Bronchial epithelial cell (primary cell): ENCODE results near the gene PTPRC. TPM values are rescaled to one million over a fixed set of nuclear protein-coding genes. Genes with fewer than 3 reads are reported as not detected.
"Not testable (repeated sequence)": the region's sequence is repeated elsewhere in the genome, so short reads cannot be mapped to it uniquely, and the experiment has no call there.

ENCODE experiments used
- DNase-seq: peaks from one replicate; pipeline ENCODE4 v3.0.0-alpha.2; 2010; ENCODE audit warnings: low read depth
- FAIRE-seq: peaks from 2 replicates; lab custom pipeline; 2011; peaks lifted over from hg19 to GRCh38; lab: Jason Lieb, UNC
- H3K27me3 ChIP-seq: 2 replicates; pipeline ENCODE4 v1.5.1; 2011; ENCODE audit warnings: low read length; ENCODE audit not compliant: control insufficient read depth, insufficient read depth
- H3K36me3 ChIP-seq: 2 replicates; pipeline ENCODE4 v1.5.1; 2011; ENCODE audit warnings: low read length; ENCODE audit not compliant: control insufficient read depth, insufficient read depth
- H3K4me3 ChIP-seq: 2 replicates; pipeline ENCODE4 v1.5.1; 2011; ENCODE audit warnings: mild to moderate bottlenecking, low read depth, low read length, control low read depth
- total RNA-seq: library from RNA; depleted of rRNA; stranded (reverse); fragments of >200 nt; gene quantifications from 2 replicates; pipeline ENCODE4 v1.2.1, GENCODE V29; 2014
- TF ChIP-seq, protein P1 (sequence below): IDR thresholded peaks from 2 replicates; pipeline ENCODE4 v1.5.1; 2011; ENCODE audit warnings: mild to moderate bottlenecking, moderate library complexity, low read length, control low read depth, inconsistent platforms; ENCODE audit not compliant: insufficient read depth, severe bottlenecking

The PTPRC gene
- total RNA-seq, 1 donor from 2014 or later, result not detected

DNA sequence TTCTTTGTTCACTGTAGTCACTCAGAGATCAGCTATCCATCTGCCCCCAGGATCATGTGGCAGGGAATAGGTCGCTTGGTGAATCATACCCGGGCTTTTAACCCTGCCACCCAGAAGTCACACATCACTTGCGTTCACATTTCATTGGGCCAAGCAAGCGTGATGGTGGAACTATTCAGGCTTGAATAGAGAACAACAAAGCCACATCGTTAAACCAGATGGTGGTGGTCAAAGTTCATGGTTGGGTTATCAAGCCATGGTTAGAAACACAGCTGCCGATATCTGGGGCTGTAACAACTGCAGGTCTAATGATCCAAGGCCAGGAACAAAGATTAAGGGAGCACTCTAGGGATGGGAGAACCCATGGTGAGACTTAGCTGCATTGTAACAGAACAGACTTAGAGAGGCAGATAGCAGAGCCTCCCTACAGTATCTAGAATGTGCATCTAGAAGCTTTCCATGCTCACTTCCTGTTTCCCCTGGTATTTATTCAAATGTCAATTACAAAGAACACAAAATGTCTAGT, 40.0 kb upstream of the PTPRC start:
- TF ChIP-seq, protein P1, sequence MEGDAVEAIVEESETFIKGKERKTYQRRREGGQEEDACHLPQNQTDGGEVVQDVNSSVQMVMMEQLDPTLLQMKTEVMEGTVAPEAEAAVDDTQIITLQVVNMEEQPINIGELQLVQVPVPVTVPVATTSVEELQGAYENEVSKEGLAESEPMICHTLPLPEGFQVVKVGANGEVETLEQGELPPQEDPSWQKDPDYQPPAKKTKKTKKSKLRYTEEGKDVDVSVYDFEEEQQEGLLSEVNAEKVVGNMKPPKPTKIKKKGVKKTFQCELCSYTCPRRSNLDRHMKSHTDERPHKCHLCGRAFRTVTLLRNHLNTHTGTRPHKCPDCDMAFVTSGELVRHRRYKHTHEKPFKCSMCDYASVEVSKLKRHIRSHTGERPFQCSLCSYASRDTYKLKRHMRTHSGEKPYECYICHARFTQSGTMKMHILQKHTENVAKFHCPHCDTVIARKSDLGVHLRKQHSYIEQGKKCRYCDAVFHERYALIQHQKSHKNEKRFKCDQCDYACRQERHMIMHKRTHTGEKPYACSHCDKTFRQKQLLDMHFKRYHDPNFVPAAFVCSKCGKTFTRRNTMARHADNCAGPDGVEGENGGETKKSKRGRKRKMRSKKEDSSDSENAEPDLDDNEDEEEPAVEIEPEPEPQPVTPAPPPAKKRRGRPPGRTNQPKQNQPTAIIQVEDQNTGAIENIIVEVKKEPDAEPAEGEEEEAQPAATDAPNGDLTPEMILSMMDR, result no peak
- Histone ChIP-seq H3K4me3 (no peak overlapping the region), H3K27me3 (no peaks in the 10 kb centered on the region), H3K36me3 (no peaks in the 10 kb centered on the region)
- FAIRE-seq (peak; percentile 32), DNase-seq (no peak)

DNA sequence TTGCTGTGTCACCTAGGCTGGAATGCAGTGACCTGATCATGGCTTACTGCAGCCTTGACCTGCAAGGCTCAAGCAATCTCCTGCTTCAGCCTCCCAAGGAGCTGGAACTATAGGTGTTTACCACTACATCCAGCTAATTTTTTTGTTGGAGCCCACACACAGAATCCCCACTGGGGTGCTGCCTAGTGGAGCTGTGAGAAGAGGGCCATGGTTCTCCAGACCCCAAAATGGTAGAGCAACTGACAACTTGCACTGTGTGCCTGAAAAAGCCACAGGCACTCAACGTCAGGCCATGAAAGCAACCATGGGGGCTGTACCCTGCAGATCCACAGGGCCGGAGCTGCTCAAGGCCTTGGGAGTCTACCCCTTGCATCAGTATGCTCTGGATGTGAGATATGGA, 39.1 kb upstream of the PTPRC start:
- Histone ChIP-seq H3K27me3 (no peaks in the 10 kb centered on the region), H3K36me3 (no peaks in the 10 kb centered on the region), H3K4me3 (no peak overlapping the region)
- DNase-seq (no peak), FAIRE-seq (no peak)
- TF ChIP-seq, protein P1, result no peak

DNA sequence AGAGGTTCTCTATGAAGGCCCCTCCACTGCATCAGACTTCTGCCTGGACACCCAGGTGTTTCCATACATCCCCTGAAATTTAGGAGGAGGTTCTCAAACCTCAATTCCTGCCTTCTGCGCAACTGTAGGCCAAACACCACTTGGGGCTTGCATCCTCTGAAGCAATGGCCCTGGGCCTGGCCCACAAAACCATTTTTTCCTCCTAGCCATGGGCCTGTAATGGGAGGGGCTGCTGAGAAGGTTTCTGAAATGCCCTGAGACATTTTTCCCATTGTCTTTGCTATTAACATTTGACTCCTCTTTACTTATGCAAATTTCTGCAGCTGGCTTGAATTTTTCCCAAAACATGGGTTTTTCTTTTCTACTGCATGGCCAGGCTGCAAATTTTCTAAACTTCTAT, 37.9 kb upstream of the PTPRC start:
- Histone ChIP-seq H3K4me3 (no peak overlapping the region), H3K36me3 (no peaks in the 10 kb centered on the region), H3K27me3 (no peaks in the 10 kb centered on the region)
- TF ChIP-seq, protein P1, result no peak
- DNase-seq (no peak), FAIRE-seq (no peak)

DNA sequence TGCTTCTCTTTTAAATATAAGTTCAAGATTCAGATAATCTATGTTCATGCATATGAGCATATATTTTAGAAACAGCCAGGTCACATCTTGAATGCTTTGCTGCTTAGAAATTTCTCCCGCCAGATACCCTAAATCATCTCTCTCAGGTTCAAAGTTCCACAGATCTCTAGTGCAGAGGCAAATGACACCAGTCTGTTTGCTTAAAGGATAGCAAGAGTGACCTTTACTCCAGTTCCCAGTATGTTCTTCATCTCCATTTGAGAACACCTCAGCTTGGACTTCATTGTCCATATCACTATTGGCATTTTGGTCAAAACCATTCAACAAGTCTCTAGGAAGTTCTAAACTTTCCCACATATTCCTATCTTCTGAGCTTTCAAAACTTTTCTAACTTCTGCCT, 37.5 kb upstream of the PTPRC start:
- H3K4me3 ChIP-seq, FAIRE-seq: not testable (repeated sequence)

DNA sequence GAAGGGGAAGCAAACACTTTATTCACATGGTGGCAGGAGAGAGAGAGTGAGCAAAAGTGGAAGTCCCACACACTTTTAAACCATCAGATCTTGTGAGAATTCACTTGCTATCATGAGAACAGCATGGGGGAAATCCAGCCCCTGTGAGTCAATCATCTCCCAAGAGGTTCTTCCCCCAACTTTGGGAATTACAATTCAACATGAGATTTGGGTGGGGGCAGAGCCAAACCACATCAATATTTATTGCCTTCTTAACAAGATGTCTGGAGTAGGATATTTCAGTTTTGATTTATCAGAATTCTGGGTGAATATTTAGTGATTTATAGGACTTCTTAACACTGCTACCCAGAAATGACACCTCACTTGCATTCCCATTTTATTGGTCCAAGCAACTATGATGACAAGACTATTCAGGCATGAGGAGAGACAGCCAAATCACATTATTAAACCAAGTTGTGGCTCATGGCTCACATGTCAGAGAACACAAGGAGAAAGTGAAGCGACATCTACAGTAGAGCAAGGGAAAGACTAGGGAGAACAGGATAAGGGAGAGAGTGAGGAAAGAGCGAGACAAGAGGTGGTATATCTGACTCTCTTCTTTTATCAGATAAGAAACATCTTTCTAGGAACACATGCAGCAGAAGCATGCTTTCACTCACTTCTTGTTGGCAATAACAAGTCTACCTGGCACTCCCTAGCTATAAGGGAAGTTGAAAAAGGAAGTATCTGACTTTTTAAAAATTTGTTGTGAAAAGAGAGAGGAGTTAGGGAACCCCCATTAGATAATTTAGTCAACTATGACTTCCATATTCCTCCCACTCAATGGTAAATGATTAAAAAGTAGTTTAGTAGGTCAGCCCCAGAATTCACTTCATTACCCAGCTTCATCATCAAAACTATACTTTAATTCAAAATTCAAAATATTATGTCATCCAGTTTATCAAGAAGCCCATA, 36.6 kb upstream of the PTPRC start:
- DNase-seq (no peak), FAIRE-seq (no peak)
- H3K36me3 ChIP-seq, result no peaks in the 10 kb centered on the region
- no peaks in the 10 kb centered on the region for H3K27me3 ChIP-seq
- no peak overlapping the region for H3K4me3 ChIP-seq
- TF ChIP-seq, protein P1, result no peak

More for the DNA sequence above, 37.5 kb upstream of the PTPRC start:
- H3K36me3 ChIP-seq, H3K27me3 ChIP-seq, DNase-seq: not testable (repeated sequence)

DNA sequence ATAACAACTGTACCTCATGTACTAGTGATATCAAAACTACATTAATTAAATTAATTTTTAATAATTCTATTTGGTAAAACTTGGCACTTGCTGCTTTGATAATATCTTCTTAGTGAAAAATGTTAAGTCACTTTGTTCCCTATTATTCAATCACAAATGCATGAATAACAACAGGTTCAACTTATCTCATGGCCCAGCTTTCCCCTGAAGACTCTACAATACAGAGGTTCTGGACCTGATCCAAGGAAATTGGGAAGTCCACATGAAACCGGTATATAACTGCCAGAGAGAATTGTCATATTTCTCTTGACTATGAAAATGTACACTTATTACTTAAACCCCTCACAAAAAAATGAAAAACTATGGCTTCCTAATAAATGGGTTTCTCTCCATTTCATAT, 33.9 kb upstream of the PTPRC start:
- Histone ChIP-seq H3K27me3 (no peaks in the 10 kb centered on the region), H3K36me3 (no peaks in the 10 kb centered on the region), H3K4me3 (no peak overlapping the region)
- FAIRE-seq (no peak), DNase-seq (no peak)
- TF ChIP-seq, protein P1, result no peak
